GM18520 (cell line): ENCODE results near the gene PIEZO2.
"Not testable (repeated sequence)": the region's sequence is repeated elsewhere in the genome, so short reads cannot be mapped to it uniquely, and the experiment has no call there.

Experiments
- ATAC-seq: cut with Tn5 transposase; IDR thresholded peaks from one replicate; pipeline ENCODE4 v1.9.1; 2021; ENCODE audit not compliant: unreplicated experiment

Gene PIEZO2

GRCh38 chr18:10985689-10986088, 163.7 kb downstream of the PIEZO2 start:
- ATAC-seq: no peak

DNA sequence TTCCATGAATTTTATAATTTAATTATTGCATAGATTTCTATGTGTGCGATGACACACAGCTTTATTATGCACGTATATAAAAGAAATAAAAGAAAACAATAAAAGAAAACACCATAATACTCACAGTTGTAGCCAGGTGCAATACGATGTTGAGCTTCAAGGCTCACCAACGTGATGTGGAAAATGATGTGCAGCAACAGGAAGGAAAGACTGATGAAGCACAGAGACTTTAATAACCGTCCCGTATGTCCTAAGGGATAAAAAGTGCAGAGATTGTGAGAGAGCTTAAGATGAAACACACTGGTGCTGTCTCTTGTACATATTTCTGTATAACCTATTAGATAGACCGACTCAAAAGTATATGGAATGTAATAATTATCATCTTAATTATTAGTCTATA, 170.0 kb downstream of the PIEZO2 start:
- no peak for ATAC-seq

GRCh38 chr18:10977042-10977441, 172.3 kb downstream of the PIEZO2 start:
- ATAC-seq: no peak

DNA sequence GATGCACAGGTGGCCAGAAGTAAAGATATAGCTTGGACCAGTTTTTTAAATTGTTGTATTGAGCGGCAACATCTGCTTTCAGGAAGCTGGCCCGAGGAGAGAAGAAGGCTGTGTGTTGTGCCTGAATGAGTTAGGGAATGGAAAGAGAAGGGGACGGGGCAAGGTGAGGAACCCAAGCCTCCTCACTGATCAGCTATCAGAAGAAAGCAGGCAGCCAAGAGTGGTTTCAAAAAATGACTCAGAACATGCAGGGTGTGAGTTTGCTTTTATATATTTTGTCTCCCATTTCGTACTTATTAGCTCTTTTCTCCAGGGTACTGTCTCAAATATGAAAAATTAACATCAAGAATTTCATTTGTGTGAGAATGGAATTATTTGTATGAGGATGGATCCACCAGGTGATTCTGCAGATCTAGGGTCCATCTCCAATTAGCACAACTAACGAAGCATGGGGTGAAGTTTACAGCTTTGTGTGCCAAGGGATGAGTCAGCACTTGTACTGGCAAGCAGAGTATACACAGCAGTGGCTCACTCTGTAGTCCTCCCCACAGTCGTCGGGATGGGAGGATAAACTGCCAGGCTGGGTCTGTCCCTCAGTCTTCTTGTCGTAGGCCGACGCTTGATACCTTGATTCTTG, 175.7 kb downstream of the PIEZO2 start:
- no peak for ATAC-seq

- ATAC-seq: no peak
Measured at GRCh38 chr18:10971717-10972116, 177.7 kb downstream of the PIEZO2 start.

- no peak for ATAC-seq
Measured at GRCh38 chr18:10965119-10965518, 184.2 kb downstream of the PIEZO2 start.

GRCh38 chr18:10953672-10954071, 195.7 kb downstream of the PIEZO2 start:
- peak; percentile 26 for ATAC-seq

GRCh38 chr18:10951631-10952544, 197.5 kb downstream of the PIEZO2 start:
- peak; percentile 24 for ATAC-seq

GRCh38 chr18:10950876-10951630, 198.3 kb downstream of the PIEZO2 start:
- peak; percentile 29 for ATAC-seq

GRCh38 chr18:10950080-10950875, 199.1 kb downstream of the PIEZO2 start:
- no peak for ATAC-seq

DNA sequence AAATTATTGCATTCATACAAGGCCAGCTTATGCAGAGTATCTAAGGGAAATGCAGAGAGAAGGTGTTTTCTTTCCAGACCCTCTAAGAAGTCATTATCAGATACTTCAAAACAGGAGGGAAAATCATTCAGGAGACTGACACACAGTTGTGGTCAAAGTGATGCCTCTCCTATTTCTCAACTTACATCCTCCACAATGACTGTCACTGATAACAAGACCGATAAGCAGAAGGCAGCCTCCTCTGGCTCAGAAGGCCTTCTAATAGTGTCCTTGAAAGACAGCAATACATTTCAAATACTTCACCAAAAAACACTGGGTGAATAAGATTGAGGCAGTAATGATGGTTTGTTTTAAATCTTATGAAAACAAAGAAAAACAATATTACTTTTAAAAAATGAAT, 199.7 kb downstream of the PIEZO2 start:
- no peak for ATAC-seq

GRCh38 chr18:10948421-10948820, 200.9 kb downstream of the PIEZO2 start:
- ATAC-seq: no peak

GRCh38 chr18:10946058-10946457, 203.3 kb downstream of the PIEZO2 start:
- ATAC-seq: no peak

GRCh38 chr18:10942998-10943397, 206.4 kb downstream of the PIEZO2 start:
- no peak for ATAC-seq

DNA sequence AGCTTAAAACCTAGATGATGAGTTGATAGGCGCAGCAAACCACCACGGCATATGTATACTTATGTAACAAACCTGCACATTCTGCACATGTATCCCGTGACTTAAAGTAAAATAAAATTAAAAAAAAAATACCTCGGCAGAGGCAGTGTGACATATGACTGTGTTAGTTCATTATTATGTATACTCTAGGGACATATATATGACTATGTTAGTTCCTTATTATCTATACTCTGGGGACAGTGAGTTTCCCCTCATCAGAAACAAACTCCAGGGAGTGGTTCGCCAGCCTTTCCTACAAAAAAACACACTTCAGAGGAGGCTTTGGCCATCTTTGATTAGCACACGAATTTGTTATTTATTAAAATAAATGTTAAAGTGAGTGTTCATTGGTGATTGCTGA, 209.5 kb downstream of the PIEZO2 start:
- ATAC-seq: no peak

- ATAC-seq: no peak
Measured at GRCh38 chr18:10937743-10938640, 211.4 kb downstream of the PIEZO2 start.

- ATAC-seq: no peak
Measured at GRCh38 chr18:10936176-10937053, 213.0 kb downstream of the PIEZO2 start.

DNA sequence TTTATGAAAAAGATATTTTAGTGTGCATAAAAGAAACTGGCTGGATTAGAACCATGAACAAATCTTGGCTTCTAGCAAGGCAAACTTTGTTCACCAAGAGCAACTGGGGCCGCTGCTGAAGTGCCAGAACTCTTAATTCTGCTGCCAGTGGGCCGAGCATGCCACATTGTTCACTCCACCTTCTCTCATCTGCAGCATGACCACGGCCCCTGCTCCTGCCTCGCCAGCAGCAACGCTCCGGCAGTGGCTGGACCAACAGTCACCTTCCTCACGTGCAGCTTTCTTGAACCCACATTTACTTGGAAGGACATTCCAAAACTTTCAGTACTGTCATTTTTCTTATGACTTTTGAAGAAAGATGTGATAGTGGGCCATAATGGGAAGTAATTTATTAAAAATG, 213.8 kb downstream of the PIEZO2 start:
- no peak for ATAC-seq

- not testable (repeated sequence) for ATAC-seq
Measured at GRCh38 chr18:10933648-10934047, 215.7 kb downstream of the PIEZO2 start.
